Fibroblast of lung (primary cell): Measurements from ENCODE around the gene DOK5. TPM values are rescaled to one million over a fixed set of nuclear protein-coding genes. Genes with fewer than 3 reads are reported as not detected.

ENCODE experiments used
- DNase-seq, 2 donors: peaks; one replicate each; pipeline versions ENCODE4 v3.0.0 to v3.0.0-alpha.2; 2010; ENCODE audit warnings: low read depth in 2 of 2
- H2AFZ ChIP-seq: 2 replicates; pipeline ENCODE4 v1.5.1; 2012; ENCODE audit warnings: low read length, control low read depth, inconsistent platforms
- H3K27ac ChIP-seq: 2 replicates; pipeline ENCODE4 v1.5.1; 2011; ENCODE audit warnings: low read length, control low read depth; ENCODE audit not compliant: insufficient read depth
- H3K27me3 ChIP-seq: 2 replicates; pipeline ENCODE4 v1.5.1; 2011; ENCODE audit warnings: mild to moderate bottlenecking, low read length; ENCODE audit not compliant: control insufficient read depth, insufficient read depth
- H3K36me3 ChIP-seq: 2 replicates; pipeline ENCODE4 v1.5.1; 2011; ENCODE audit warnings: low read length; ENCODE audit not compliant: control insufficient read depth, insufficient read depth
- H3K4me1 ChIP-seq: 2 replicates; pipeline ENCODE4 v1.5.1; 2011; ENCODE audit warnings: low read length; ENCODE audit not compliant: control insufficient read depth, insufficient read depth; ENCODE audit errors: extremely low read depth
- H3K4me2 ChIP-seq: 2 replicates; pipeline ENCODE4 v1.5.1; 2011; ENCODE audit warnings: low read length, control low read depth; ENCODE audit not compliant: insufficient read depth; ENCODE audit errors: extremely low read depth
- H3K4me3 ChIP-seq, 4 experiments: fragments of 200-600 bp in 1 of 4; sonication (generic) in 1 of 4; replicated peaks in 1 of 4; 2 replicates each; pipeline ENCODE4 v1.5.1; 2011 to 2016; ENCODE audit warnings: low read length in 4 of 4, low read depth in 3 of 4, mild to moderate bottlenecking in 3 of 4, control low read depth in 2 of 4, inconsistent platforms in 1 of 4, mixed read lengths in 1 of 4; ENCODE audit not compliant: insufficient read depth in 1 of 4; ENCODE audit errors: control extremely low read depth in 1 of 4
- H3K79me2 ChIP-seq: 2 replicates; pipeline ENCODE4 v1.5.1; 2012; ENCODE audit warnings: mild to moderate bottlenecking, low read length, inconsistent platforms; ENCODE audit not compliant: control insufficient read depth, insufficient read depth
- H3K9ac ChIP-seq: 2 replicates; pipeline ENCODE4 v1.5.1; 2011; ENCODE audit warnings: mild to moderate bottlenecking, low read length, control low read depth; ENCODE audit not compliant: insufficient read depth
- H3K9me3 ChIP-seq: 2 replicates; pipeline ENCODE4 v1.5.1; 2012; ENCODE audit warnings: low read depth, low read length; ENCODE audit not compliant: control insufficient read depth, insufficient read depth
- H4K20me1 ChIP-seq: 2 replicates; pipeline ENCODE4 v1.5.1; 2011; ENCODE audit warnings: low read length; ENCODE audit not compliant: control insufficient read depth, insufficient read depth; ENCODE audit errors: extremely low read depth
- EZH2 ChIP-seq: IDR thresholded peaks from 2 replicates; pipeline ENCODE4 v1.5.1; 2012; ENCODE audit warnings: low read length, control low read depth, mild to moderate bottlenecking; ENCODE audit errors: missing control alignments
- polyA plus RNA-seq, 2 donors: library from polyadenylated mRNA; depleted of rRNA in 1 of 2; stranded (reverse) in 1 of 2; unstranded in 1 of 2; fragments of >200 nt; gene quantifications; 2 replicates each; pipeline ENCODE4 v1.2.1, GENCODE V29; 2011 to 2012; ENCODE audit warnings: missing spikeins in 1 of 2
- total RNA-seq: library from RNA; depleted of rRNA; stranded (reverse); fragments of >200 nt; gene quantifications from 2 replicates; pipeline ENCODE4 v1.2.1, GENCODE V29; 2014
- TF ChIP-seq, protein P1 (sequence below), 2 donors: IDR thresholded peaks in 1 of 2; conservative IDR thresholded peaks in 1 of 2; 1 replicate in 1 of 2; 2 replicates in 1 of 2; pipeline ENCODE4 v1.5.1; 2011 to 2012; ENCODE audit warnings: low read length in 2 of 2, control low read depth in 1 of 2, inconsistent platforms in 1 of 2, low read depth in 1 of 2, mild to moderate bottlenecking in 1 of 2

Gene DOK5
- total and polyA plus RNA-seq, 2 donors (not counting 1 experiment from before 2014, with no cell fraction given) = 13.5 to 19.2 TPM

- H2AFZ ChIP-seq = no peak overlapping the region
- no peaks in the 10 kb centered on the region for H3K9me3 ChIP-seq
- TF ChIP-seq EZH2 = no peak
- TF ChIP-seq, protein P1, sequence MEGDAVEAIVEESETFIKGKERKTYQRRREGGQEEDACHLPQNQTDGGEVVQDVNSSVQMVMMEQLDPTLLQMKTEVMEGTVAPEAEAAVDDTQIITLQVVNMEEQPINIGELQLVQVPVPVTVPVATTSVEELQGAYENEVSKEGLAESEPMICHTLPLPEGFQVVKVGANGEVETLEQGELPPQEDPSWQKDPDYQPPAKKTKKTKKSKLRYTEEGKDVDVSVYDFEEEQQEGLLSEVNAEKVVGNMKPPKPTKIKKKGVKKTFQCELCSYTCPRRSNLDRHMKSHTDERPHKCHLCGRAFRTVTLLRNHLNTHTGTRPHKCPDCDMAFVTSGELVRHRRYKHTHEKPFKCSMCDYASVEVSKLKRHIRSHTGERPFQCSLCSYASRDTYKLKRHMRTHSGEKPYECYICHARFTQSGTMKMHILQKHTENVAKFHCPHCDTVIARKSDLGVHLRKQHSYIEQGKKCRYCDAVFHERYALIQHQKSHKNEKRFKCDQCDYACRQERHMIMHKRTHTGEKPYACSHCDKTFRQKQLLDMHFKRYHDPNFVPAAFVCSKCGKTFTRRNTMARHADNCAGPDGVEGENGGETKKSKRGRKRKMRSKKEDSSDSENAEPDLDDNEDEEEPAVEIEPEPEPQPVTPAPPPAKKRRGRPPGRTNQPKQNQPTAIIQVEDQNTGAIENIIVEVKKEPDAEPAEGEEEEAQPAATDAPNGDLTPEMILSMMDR (conservative IDR thresholded peaks at IDR 0.05 in 1 of 2, IDR thresholded peaks at IDR 0.05 in 1 of 2; ENCODE audit: low read depth in 1 of 2, low read length in 2 of 2) = no peak
- H3K4me3 ChIP-seq = no peak overlapping the region
- no peak for DNase-seq
- no peaks in the 10 kb centered on the region for H3K27me3 ChIP-seq
- H3K4me2 ChIP-seq = no peak overlapping the region
- H3K79me2 ChIP-seq = no peaks in the 10 kb centered on the region
- H4K20me1 ChIP-seq = no peaks in the 10 kb centered on the region
- no peaks in the 10 kb centered on the region for H3K36me3 ChIP-seq
- no peak overlapping the region for H3K27ac ChIP-seq
- no peaks in the 10 kb centered on the region for H3K4me1 ChIP-seq
- H3K9ac ChIP-seq = no peak overlapping the region
Measured at GRCh38 chr20:54694516-54694915, 219.1 kb downstream of the DOK5 start.

GRCh38 chr20:54698373-54698772 is 223.0 kb downstream of the DOK5 start:
- Histone ChIP-seq H3K4me1 (no peaks in the 10 kb centered on the region), H3K4me3 (no peak overlapping the region)
- TF ChIP-seq, protein P1 (conservative IDR thresholded peaks at IDR 0.05 in 1 of 2, IDR thresholded peaks at IDR 0.05 in 1 of 2; ENCODE audit: low read depth in 1 of 2, low read length in 2 of 2) = no peak
- TF ChIP-seq EZH2 = no peak

More at GRCh38 chr20:54698373-54698772, 223.0 kb downstream of the DOK5 start:
- no peaks in the 10 kb centered on the region for H3K79me2 ChIP-seq
- no peaks in the 10 kb centered on the region for H3K9me3 ChIP-seq
- H3K27me3 ChIP-seq = no peaks in the 10 kb centered on the region
- H3K4me2 ChIP-seq = no peak overlapping the region
- H4K20me1 ChIP-seq = no peaks in the 10 kb centered on the region
- H3K36me3 ChIP-seq = no peaks in the 10 kb centered on the region
- no peak overlapping the region for H3K27ac ChIP-seq
- H2AFZ ChIP-seq = no peak overlapping the region
- no peak overlapping the region for H3K9ac ChIP-seq
- no peak for DNase-seq
